Amygdala (tissue), 56 donors: Measurements from ENCODE around the gene TBC1D22A.

ENCODE experiments used
- DNase-seq, 56 donors: peaks; one replicate each; lab custom pipeline; 2025; lab: John Stamatoyannopoulos, UW

The TBC1D22A gene

GRCh38 chr22:46896166-46896565 lies 133.7 kb downstream of the TBC1D22A start:
- no peak for DNase-seq

- DNase-seq: no peak
Measured at GRCh38 chr22:46896568-46897245, 134.3 kb downstream of the TBC1D22A start.

- no peak for DNase-seq
Measured at GRCh38 chr22:46897246-46897623, 134.8 kb downstream of the TBC1D22A start.

- DNase-seq: no peak
Measured at GRCh38 chr22:46900549-46900948, 138.1 kb downstream of the TBC1D22A start.

GRCh38 chr22:46902436-46902835 lies 140.0 kb downstream of the TBC1D22A start:
- no peak for DNase-seq

- no peak for DNase-seq
Measured at GRCh38 chr22:46902998-46903916, 140.8 kb downstream of the TBC1D22A start.

- no peak for DNase-seq
Measured at GRCh38 chr22:46905415-46905814, 143.0 kb downstream of the TBC1D22A start.

- no peak for DNase-seq
Measured at GRCh38 chr22:46905834-46906233, 143.4 kb downstream of the TBC1D22A start.

GRCh38 chr22:46906326-46907045 lies 144.0 kb downstream of the TBC1D22A start:
- DNase-seq: no peak

- DNase-seq: no peak
Measured at GRCh38 chr22:46907241-46908215, 145.1 kb downstream of the TBC1D22A start.

GRCh38 chr22:46908641-46909107 lies 146.2 kb downstream of the TBC1D22A start:
- no peak for DNase-seq

- no peak for DNase-seq
Measured at GRCh38 chr22:46909237-46910030, 147.0 kb downstream of the TBC1D22A start.

- no peak for DNase-seq
Measured at GRCh38 chr22:46910624-46911023, 148.2 kb downstream of the TBC1D22A start.

GRCh38 chr22:46911346-46911745 lies 148.9 kb downstream of the TBC1D22A start:
- no peak for DNase-seq

GRCh38 chr22:46913351-46913750 lies 150.9 kb downstream of the TBC1D22A start:
- DNase-seq: no peak

GRCh38 chr22:46914481-46914880 lies 152.0 kb downstream of the TBC1D22A start:
- DNase-seq: no peak

GRCh38 chr22:46914916-46915894 lies 152.8 kb downstream of the TBC1D22A start:
- no peak for DNase-seq
